Measurements from ENCODE around the gene ACE. TPM values are rescaled to one million over a fixed set of nuclear protein-coding genes. Genes with fewer than 3 reads are reported as not detected.

Gene ACE
- total RNA-seq, 1 experiment from 2014 or later, result 5.4 TPM

GRCh38 chr17:63447471-63448009, 29.3 kb upstream of the ACE start:
- Mint-ChIP-seq H3K9me3 (peaks cover 2 to 3% of the 10 kb centered on the region in 2 experiments; a peak in 3 of 5 replicates), H3K4me3 (peak overlapping the region; percentile 41 to 48; a peak in 3 of 5 replicates), H3K27me3 (ENCODE audit: low read depth) (peaks cover 32% of the 10 kb centered on the region), H3K27ac (0 out of 7 replicates have a peak overlapping the region, but pooled peaks of 1 of the 3 experiments have one; percentile 64), H3K36me3 (ENCODE audit: insufficient read depth in 1 of 3, low read depth in 3 of 3) (0 out of 7 replicates have a peak, but pooled peaks cover 0 to 4% (median 0%) of the 10 kb centered on the region in 3 experiments), H3K4me1 (peaks cover 21 to 35% of the 10 kb centered on the region in 2 experiments)
- H3K79me2 ChIP-seq (ENCODE audit: insufficient read depth, low read length), result no peaks in the 10 kb centered on the region
- no peaks in the 10 kb centered on the region for H3K79me1 ChIP-seq (ENCODE audit: insufficient read depth, low read depth, low read length, poor library complexity, severe bottlenecking)
- H3K23me2 ChIP-seq (ENCODE audit: insufficient read length, low read depth, low read length, poor library complexity, severe bottlenecking), result peaks cover 14% of the 10 kb centered on the region
- no peak overlapping the region for H2BK20ac ChIP-seq (ENCODE audit: low read depth, low read length, poor library complexity, severe bottlenecking)
- H3K9me3 ChIP-seq (ENCODE audit: control insufficient read depth, low read depth, low read length), result no peaks in the 10 kb centered on the region
- H4K20me1 ChIP-seq (ENCODE audit: control insufficient read depth, insufficient read depth, insufficient read length), result no peaks in the 10 kb centered on the region
- H3K23ac ChIP-seq (ENCODE audit: insufficient read length, low read depth, low read length), result no peak overlapping the region
- H2AFZ ChIP-seq (ENCODE audit: low read length), result no peak overlapping the region
- no peak overlapping the region for H3K4me2 ChIP-seq (ENCODE audit: insufficient read depth, insufficient read length, low read length)
- no peaks in the 10 kb centered on the region; the same call in 1 of the 2 replicates for H3K27me3 ChIP-seq (ENCODE audit: insufficient read depth, low read length)
- H3K56ac ChIP-seq (ENCODE audit: insufficient read length, low read depth, low read length), result no peak overlapping the region
- H2BK15ac ChIP-seq (ENCODE audit: low read depth, low read length), result no peak overlapping the region
- H2BK12ac ChIP-seq (ENCODE audit: insufficient read length, low read depth, low read length), result no peak overlapping the region
- no peak overlapping the region for H3T11ph ChIP-seq (ENCODE audit: low read length)
- peak overlapping the region; percentile 22 for H3K18ac ChIP-seq (ENCODE audit: insufficient read length, low read depth, low read length)
- peaks cover 2% of the 10 kb centered on the region; the same call in 1 of the 2 replicates for H3K4me1 ChIP-seq (ENCODE audit: insufficient read depth, low read length)
- no peak overlapping the region for H3K9ac ChIP-seq (ENCODE audit: extremely low read depth, insufficient read length, low read length)
- no peak overlapping the region for H3K4ac ChIP-seq (ENCODE audit: low read depth, low read length)
- no peak for DNase-seq
- no peak for TF ChIP-seq CTCF (conservative IDR thresholded peaks at IDR 0.05)
- H4K5ac ChIP-seq (ENCODE audit: insufficient read length, low read depth, low read length), result no peak overlapping the region
- no peak overlapping the region for H2BK120ac ChIP-seq (ENCODE audit: low read depth, low read length, poor library complexity, severe bottlenecking)
- H2AK5ac ChIP-seq (ENCODE audit: insufficient read length, low read length), result no peak overlapping the region
- H2BK5ac ChIP-seq (ENCODE audit: insufficient read length, low read length), result no peak overlapping the region
- no peak overlapping the region for H4K91ac ChIP-seq (ENCODE audit: insufficient read length, low read depth, low read length)
- WGBS (ENCODE audit: extremely low coverage, insufficient read length, low lambda C conversion rate), result no CpG with 5 or more reads among the region's 12 CpGs
- H4K8ac ChIP-seq (replicated peaks; ENCODE audit: insufficient read length, low read depth, low read length), result no peak overlapping the region
- H3K14ac ChIP-seq (ENCODE audit: insufficient read depth, low read length), result no peak overlapping the region
- H3K27ac ChIP-seq (ENCODE audit: insufficient read length, low read depth, low read length), result no peak overlapping the region

Measured in H9 (cell line).